ENCODE measurements around the gene GLYAT. TPM values are rescaled to one million over a fixed set of nuclear protein-coding genes. Genes with fewer than 3 reads are reported as not detected.
A peak's percentile ranks its signal among the peaks of the same experiment; 100 is the strongest.

The GLYAT gene
- total RNA-seq, 6 experiments from 2014 or later, result 62.2 to 399 (median 159) TPM

DNA sequence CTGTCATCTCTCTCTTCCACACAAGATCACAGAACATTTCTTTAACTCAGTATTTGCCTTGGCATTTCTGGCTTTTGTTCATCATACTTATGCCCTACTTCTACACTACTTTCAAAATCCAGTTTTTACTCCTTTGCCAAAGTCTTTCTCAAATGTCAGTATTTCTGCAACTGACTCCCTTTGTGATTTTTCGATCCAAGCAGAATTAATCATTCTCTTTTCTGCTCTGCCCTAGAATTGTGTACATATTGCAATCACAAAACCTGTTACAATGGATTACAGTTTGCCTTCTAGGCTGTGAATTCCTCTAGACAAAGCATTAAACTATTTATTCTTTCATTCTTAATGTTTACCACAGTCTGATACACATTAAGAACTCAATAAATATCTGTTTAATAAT, 33.3 kb upstream of the GLYAT start:
- Histone ChIP-seq H3K4me3 (peak overlapping the region in 1 of 3 donors; percentile 13), H3K4me1 (peaks cover 0 to 65% (median 6%) of the 10 kb centered on the region in 4 donors), H3K27me3 (no peaks in the 10 kb centered on the region), H3K27ac (peak overlapping the region in 2 of 3 donors; percentile 48 to 72), H3K9me3 (no peaks in the 10 kb centered on the region), H3K36me3 (no peaks in the 10 kb centered on the region)
- ATAC-seq (peak; percentile 48 to 64 (median 56)), DNase-seq (no peak)
- TF ChIP-seq POLR2A (IDR thresholded peaks at IDR 0.05), result no peak
- TF ChIP-seq, protein P1, sequence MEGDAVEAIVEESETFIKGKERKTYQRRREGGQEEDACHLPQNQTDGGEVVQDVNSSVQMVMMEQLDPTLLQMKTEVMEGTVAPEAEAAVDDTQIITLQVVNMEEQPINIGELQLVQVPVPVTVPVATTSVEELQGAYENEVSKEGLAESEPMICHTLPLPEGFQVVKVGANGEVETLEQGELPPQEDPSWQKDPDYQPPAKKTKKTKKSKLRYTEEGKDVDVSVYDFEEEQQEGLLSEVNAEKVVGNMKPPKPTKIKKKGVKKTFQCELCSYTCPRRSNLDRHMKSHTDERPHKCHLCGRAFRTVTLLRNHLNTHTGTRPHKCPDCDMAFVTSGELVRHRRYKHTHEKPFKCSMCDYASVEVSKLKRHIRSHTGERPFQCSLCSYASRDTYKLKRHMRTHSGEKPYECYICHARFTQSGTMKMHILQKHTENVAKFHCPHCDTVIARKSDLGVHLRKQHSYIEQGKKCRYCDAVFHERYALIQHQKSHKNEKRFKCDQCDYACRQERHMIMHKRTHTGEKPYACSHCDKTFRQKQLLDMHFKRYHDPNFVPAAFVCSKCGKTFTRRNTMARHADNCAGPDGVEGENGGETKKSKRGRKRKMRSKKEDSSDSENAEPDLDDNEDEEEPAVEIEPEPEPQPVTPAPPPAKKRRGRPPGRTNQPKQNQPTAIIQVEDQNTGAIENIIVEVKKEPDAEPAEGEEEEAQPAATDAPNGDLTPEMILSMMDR (IDR thresholded peaks at IDR 0.05), result no peak
- intact Hi-C loops (cut with DNase I), result no loop called here
- 20% methylated on average over 1 of the region's 1 CpG for WGBS (ENCODE audit: insufficient coverage, low coverage, low lambda C conversion rate, missing lambda C conversion rate)

DNA sequence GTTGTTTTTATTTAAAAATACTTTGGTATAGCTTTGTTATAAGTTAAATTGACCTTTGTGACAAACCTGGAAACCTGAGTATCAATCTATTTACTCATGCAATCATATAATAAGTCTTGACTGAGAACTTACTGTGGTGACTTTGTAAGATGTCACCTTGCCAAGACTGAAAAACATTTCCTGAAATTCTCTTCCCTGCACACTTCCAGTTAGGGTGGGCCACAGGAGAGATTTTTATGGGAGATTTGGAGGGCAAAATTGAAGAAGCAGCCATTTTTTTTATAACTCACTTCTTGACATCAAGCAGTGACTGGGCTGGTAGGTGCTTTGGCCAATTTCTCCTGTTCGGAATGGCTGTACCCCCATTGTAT, 31.4 kb upstream of the GLYAT start:
- Histone ChIP-seq H3K9me3 (no peaks in the 10 kb centered on the region), H3K27ac (peak overlapping the region in 2 of 3 donors; percentile 48 to 72), H3K27me3 (no peaks in the 10 kb centered on the region), H3K4me1 (peaks cover 0 to 57% (median 6%) of the 10 kb centered on the region in 4 donors), H3K4me3 (no peak overlapping the region), H3K36me3 (no peaks in the 10 kb centered on the region)
- intact Hi-C loops (cut with DNase I), result no loop called here
- no peak for TF ChIP-seq POLR2A (IDR thresholded peaks at IDR 0.05)
- TF ChIP-seq, protein P1 (IDR thresholded peaks at IDR 0.05), result no peak
- 75% methylated on average over 1 of the region's 1 CpG for WGBS (ENCODE audit: insufficient coverage, low coverage, low lambda C conversion rate, missing lambda C conversion rate)
- peak in 1 of 4 donors; percentile 19 for ATAC-seq
- no peak for DNase-seq

DNA sequence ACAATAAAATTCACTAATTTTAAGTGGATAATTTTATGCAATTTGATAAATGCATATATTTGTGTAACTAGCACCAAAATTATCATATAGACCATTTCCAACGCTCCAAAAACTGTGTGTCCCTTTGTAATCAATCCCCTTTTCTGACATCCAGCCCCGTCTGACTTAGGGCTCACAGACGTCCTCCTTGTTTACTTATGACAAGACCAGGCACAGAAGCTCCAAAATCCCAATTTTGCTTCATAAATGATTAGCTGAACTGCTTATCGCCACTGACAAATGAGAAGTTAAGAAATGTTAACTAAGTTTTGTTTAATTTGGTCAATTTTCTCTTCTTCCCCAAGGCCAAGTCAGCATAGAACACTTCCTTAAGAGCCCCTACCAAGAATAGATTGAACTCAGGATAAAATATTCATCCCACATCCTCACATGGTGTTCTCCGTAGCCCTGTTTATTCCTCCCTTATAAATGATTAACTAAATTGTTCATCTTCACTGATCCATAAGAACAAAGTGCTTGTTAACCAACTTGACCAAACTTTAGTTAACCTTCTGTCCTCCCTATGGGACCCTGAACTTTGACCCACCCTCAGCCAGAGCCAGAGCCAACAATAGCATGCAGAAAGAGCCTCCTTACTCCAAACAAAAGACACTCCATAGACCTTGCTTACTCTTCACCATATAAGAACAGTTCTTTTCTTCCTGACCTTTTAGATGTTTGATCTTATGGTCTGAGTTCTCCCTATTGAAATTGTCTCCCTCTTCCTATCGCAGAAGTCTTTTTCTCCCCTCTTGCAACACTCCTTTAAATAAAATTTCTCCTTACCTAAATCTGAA, 30.8 kb upstream of the GLYAT start:
- WGBS (ENCODE audit: insufficient coverage, low coverage, low lambda C conversion rate, missing lambda C conversion rate), result 29% methylated on average over 6 of the region's 6 CpGs
- intact Hi-C loops (cut with DNase I), result no loop called here
- H3K27me3 ChIP-seq, result no peaks in the 10 kb centered on the region
- H3K4me3 ChIP-seq, result peak overlapping the region in 2 of 3 donors; percentile 9 to 20
- no peaks in the 10 kb centered on the region for H3K36me3 ChIP-seq
- H3K27ac ChIP-seq, result peak overlapping the region in 2 of 3 donors; percentile 59 to 80
- H3K9me3 ChIP-seq, result no peaks in the 10 kb centered on the region
- TF ChIP-seq, protein P1 (IDR thresholded peaks at IDR 0.05), result no peak
- TF ChIP-seq POLR2A (IDR thresholded peaks at IDR 0.05), result no peak
- H3K4me1 ChIP-seq, result peaks cover 0 to 52% (median 6%) of the 10 kb centered on the region in 4 donors
- ATAC-seq, result peak; percentile 86 to 95 (median 94)
- DNase-seq, result peak; percentile 43 to 86 (median 76)

DNA sequence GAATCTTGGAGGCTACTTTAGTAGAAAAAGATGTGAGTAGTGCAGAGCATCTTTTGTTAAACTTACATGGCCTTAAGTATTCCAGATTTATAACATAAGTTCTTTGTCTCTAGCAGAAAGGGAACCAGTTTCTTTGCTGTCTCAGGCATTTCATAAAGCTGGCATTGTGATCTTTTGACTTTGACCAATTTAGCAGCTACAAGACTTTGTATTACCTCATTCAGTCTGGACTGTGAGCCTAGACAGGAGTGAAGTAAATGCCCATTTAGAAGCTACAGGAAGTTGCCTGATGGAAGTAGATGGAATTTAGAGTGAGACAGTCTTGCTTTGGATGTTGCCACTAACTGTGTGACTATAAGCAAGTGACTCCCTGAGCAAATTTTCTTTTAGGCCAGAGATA, 25.7 kb upstream of the GLYAT start:
- intact Hi-C loops (cut with DNase I), result no loop called here
- Histone ChIP-seq H3K27me3 (no peaks in the 10 kb centered on the region), H3K4me1 (peaks cover 0 to 10% (median 0%) of the 10 kb centered on the region in 4 donors), H3K36me3 (no peaks in the 10 kb centered on the region), H3K4me3 (no peak overlapping the region), H3K27ac (no peak overlapping the region), H3K9me3 (no peaks in the 10 kb centered on the region)
- TF ChIP-seq, protein P1 (IDR thresholded peaks at IDR 0.05), result no peak
- TF ChIP-seq POLR2A (IDR thresholded peaks at IDR 0.05), result no peak
- DNase-seq (no peak), ATAC-seq (peak in 3 of 4 donors; percentile 25 to 74 (median 28))

All from right lobe of liver (tissue), 6 donors.